ENCODE measurements around the gene SPATA13. TPM values are rescaled to one million over a fixed set of nuclear protein-coding genes. Genes with fewer than 3 reads are reported as not detected.

Gene SPATA13
- total and polyA plus RNA-seq, 2 donors from 2014 or later = 12.3 to 69.2 TPM

- Histone ChIP-seq H3K4me1 (ENCODE audit: control insufficient read depth in 2 of 3, insufficient read depth in 2 of 3, low read depth in 1 of 3, low read length in 3 of 3) (no peaks in the 10 kb centered on the region), H3K9me3 (ENCODE audit: control insufficient read depth in 2 of 3, insufficient read depth in 1 of 3, low read length in 3 of 3) (peaks cover 0 to 5% (median 2%) of the 10 kb centered on the region in 3 donors), H3K4me3 (ENCODE audit: low read length in 3 of 3) (no peak overlapping the region), H3K27ac (ENCODE audit: low read depth in 2 of 2, low read length in 2 of 2) (no peak overlapping the region), H3K36me3 (ENCODE audit: control insufficient read depth in 2 of 3, insufficient read depth in 3 of 3, low read length in 3 of 3) (no peaks in the 10 kb centered on the region), H3K27me3 (ENCODE audit: control insufficient read depth, insufficient read depth, low read length) (no peaks in the 10 kb centered on the region), H3K9ac (ENCODE audit: low read length in 3 of 3) (no peak overlapping the region)
- no peak for TF ChIP-seq CTCF (IDR thresholded peaks at IDR 0.05; ENCODE audit: borderline replicate concordance, extremely low read depth, insufficient read depth)
- DNase-seq (no peak), FAIRE-seq (no peak)
- intact Hi-C loops (cut with DNase I) = no loop called here
These were observed 33.3 kb upstream of the SPATA13 start for GRCh38 chr13:24127116-24127631.

- no peak for TF ChIP-seq CTCF (IDR thresholded peaks at IDR 0.05; ENCODE audit: borderline replicate concordance, extremely low read depth, insufficient read depth)
- intact Hi-C loops (cut with DNase I) = no loop called here
- DNase-seq (no peak), FAIRE-seq (no peak)
- Histone ChIP-seq H3K36me3 (ENCODE audit: control insufficient read depth in 2 of 3, insufficient read depth in 3 of 3, low read length in 3 of 3) (no peaks in the 10 kb centered on the region), H3K9ac (ENCODE audit: low read length in 3 of 3) (no peak overlapping the region), H3K27ac (ENCODE audit: low read depth in 2 of 2, low read length in 2 of 2) (no peak overlapping the region), H3K4me1 (ENCODE audit: control insufficient read depth in 2 of 3, insufficient read depth in 2 of 3, low read depth in 1 of 3, low read length in 3 of 3) (no peaks in the 10 kb centered on the region), H3K27me3 (ENCODE audit: control insufficient read depth, insufficient read depth, low read length) (no peaks in the 10 kb centered on the region), H3K4me3 (ENCODE audit: low read length in 3 of 3) (no peak overlapping the region), H3K9me3 (ENCODE audit: control insufficient read depth in 2 of 3, insufficient read depth in 1 of 3, low read length in 3 of 3) (peaks cover 0 to 5% (median 2%) of the 10 kb centered on the region in 3 donors)
These were observed 32.4 kb upstream of the SPATA13 start for GRCh38 chr13:24128112-24128511.

GRCh38 chr13:24128962-24129361 is 31.6 kb upstream of the SPATA13 start:
- H3K27ac ChIP-seq (ENCODE audit: low read depth in 2 of 2, low read length in 2 of 2) = no peak overlapping the region

More at GRCh38 chr13:24128962-24129361, 31.6 kb upstream of the SPATA13 start:
- Histone ChIP-seq H3K4me1 (ENCODE audit: control insufficient read depth in 2 of 3, insufficient read depth in 2 of 3, low read depth in 1 of 3, low read length in 3 of 3) (no peaks in the 10 kb centered on the region), H3K36me3 (ENCODE audit: control insufficient read depth in 2 of 3, insufficient read depth in 3 of 3, low read length in 3 of 3) (no peaks in the 10 kb centered on the region), H3K27me3 (ENCODE audit: control insufficient read depth, insufficient read depth, low read length) (no peaks in the 10 kb centered on the region), H3K9ac (ENCODE audit: low read length in 3 of 3) (no peak overlapping the region), H3K4me3 (ENCODE audit: low read length in 3 of 3) (no peak overlapping the region), H3K9me3 (ENCODE audit: control insufficient read depth in 2 of 3, insufficient read depth in 1 of 3, low read length in 3 of 3) (peaks cover 0 to 5% (median 2%) of the 10 kb centered on the region in 3 donors)
- FAIRE-seq (no peak), DNase-seq (no peak)
- TF ChIP-seq CTCF (IDR thresholded peaks at IDR 0.05; ENCODE audit: borderline replicate concordance, extremely low read depth, insufficient read depth) = no peak
- intact Hi-C loops (cut with DNase I) = no loop called here

All from kidney (tissue), 14 donors.